ENCODE measurements around the gene EIF3J.
"Not testable (repeated sequence)": the region's sequence is repeated elsewhere in the genome, so short reads cannot be mapped to it uniquely, and the experiment has no call there.

The EIF3J gene

DNA sequence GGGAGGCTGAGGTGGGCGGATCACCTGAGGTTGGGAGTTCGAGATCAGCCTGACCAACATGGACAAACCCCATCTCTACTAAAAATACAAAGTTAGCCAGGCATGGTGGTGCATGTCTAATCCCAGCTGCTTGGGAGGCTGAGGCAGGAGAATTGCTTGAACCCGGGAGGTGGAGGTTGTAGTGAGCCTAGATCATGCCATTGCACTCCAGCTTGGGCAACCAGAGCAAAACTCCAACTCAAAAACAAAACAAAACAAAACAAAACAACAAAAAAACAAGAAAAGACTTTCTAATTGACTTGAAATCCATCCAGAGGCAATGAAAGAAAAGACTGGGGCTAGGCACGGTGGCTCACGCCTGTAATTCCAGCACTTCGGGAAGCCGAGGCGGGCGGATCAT, 12.2 kb downstream of the EIF3J start:
- H2AFZ ChIP-seq (ENCODE audit: insufficient read depth, low read length, poor library complexity); H3K79me1 ChIP-seq (ENCODE audit: low read length); H3K4me1 ChIP-seq (ENCODE audit: control insufficient read depth in 1 of 2, insufficient read depth in 2 of 2, low read length in 2 of 2); H2AK5ac ChIP-seq (ENCODE audit: low read length); H3K18ac ChIP-seq (ENCODE audit: low read length); H2BK120ac ChIP-seq (ENCODE audit: insufficient read depth, low read length, poor library complexity); H3K14ac ChIP-seq (ENCODE audit: low read length); H4K8ac ChIP-seq (ENCODE audit: low read depth, low read length); H4K91ac ChIP-seq (ENCODE audit: low read depth, low read length); H3K79me2 ChIP-seq (ENCODE audit: control insufficient read depth, insufficient read depth, low read length, poor library complexity); H4K12ac ChIP-seq (ENCODE audit: low read depth, low read length); H3K9me3 ChIP-seq (ENCODE audit: insufficient read depth, low read depth, low read length); H3K4me2 ChIP-seq (ENCODE audit: low read length); H3K23ac ChIP-seq (ENCODE audit: low read length); H3K4ac ChIP-seq (ENCODE audit: low read depth, low read length); H2BK12ac ChIP-seq (ENCODE audit: low read length); H3K27ac ChIP-seq (ENCODE audit: low read depth, low read length); H3K9ac ChIP-seq (ENCODE audit: low read length); DNase-seq; H2BK5ac ChIP-seq (ENCODE audit: low read depth, low read length, poor library complexity); H3K4me3 ChIP-seq (ENCODE audit: low read depth, low read length); H3K27me3 ChIP-seq (ENCODE audit: insufficient read depth, low read length): not testable (repeated sequence)
- WGBS (ENCODE audit: extremely low coverage, insufficient coverage, insufficient read length) = no CpG with 5 or more reads among the region's 9 CpGs
- H3K36me3 ChIP-seq (ENCODE audit: control insufficient read depth in 1 of 2, insufficient read depth in 2 of 2, low read length in 2 of 2) = peaks cover 19 to 22% of the 10 kb centered on the region in 2 experiments

DNA sequence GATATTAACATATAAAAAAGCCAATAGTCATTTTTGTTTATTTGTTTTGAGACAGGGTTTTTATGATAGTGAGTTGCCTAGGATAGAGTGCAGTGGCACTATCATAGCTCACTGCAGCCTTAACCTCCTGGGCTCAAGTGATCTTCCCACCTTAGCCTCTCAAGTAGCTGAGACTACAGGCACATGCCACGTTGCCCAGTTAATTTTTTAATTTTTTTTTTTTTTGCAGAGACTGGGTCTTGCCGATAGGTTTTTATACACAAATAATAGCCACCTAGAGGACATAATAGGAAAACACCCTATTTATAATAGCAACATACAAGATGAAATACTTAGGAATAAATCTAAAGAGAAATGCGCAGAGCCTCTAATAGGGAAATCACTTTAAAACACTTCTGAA, 13.3 kb downstream of the EIF3J start:
- no peaks in the 10 kb centered on the region for H3K9me3 ChIP-seq (ENCODE audit: insufficient read depth, low read depth, low read length)
- H3K4me3 ChIP-seq (ENCODE audit: low read depth, low read length) = no peak overlapping the region
- no peak overlapping the region for H2BK5ac ChIP-seq (ENCODE audit: low read depth, low read length, poor library complexity)
- H3K79me2 ChIP-seq (ENCODE audit: control insufficient read depth, insufficient read depth, low read length, poor library complexity) = no peaks in the 10 kb centered on the region
- H3K27me3 ChIP-seq (ENCODE audit: insufficient read depth, low read length) = no peaks in the 10 kb centered on the region
- H3K4ac ChIP-seq (ENCODE audit: low read depth, low read length) = no peak overlapping the region
- no peak overlapping the region for H2AK5ac ChIP-seq (ENCODE audit: low read length)
- no peak overlapping the region for H4K91ac ChIP-seq (ENCODE audit: low read depth, low read length)
- no CpG with 5 or more reads among the region's 3 CpGs for WGBS (ENCODE audit: extremely low coverage, insufficient coverage, insufficient read length)
- no peak overlapping the region for H3K27ac ChIP-seq (ENCODE audit: low read depth, low read length)
- peaks cover 2% of the 10 kb centered on the region for H3K79me1 ChIP-seq (ENCODE audit: low read length)
- no peak overlapping the region for H2AFZ ChIP-seq (ENCODE audit: insufficient read depth, low read length, poor library complexity)
- no peak overlapping the region for H4K12ac ChIP-seq (ENCODE audit: low read depth, low read length)
- H3K14ac ChIP-seq (ENCODE audit: low read length) = no peak overlapping the region
- DNase-seq = peak in 1 of 2 donors; percentile 34
- H4K8ac ChIP-seq (ENCODE audit: low read depth, low read length) = no peak overlapping the region
- H3K4me1 ChIP-seq (ENCODE audit: control insufficient read depth in 1 of 2, insufficient read depth in 2 of 2, low read length in 2 of 2) = peaks cover 2 to 3% of the 10 kb centered on the region in 2 experiments
- no peak overlapping the region for H3K9ac ChIP-seq (ENCODE audit: low read length)
- H3K4me2 ChIP-seq (ENCODE audit: low read length) = no peak overlapping the region
- no peak overlapping the region for H2BK12ac ChIP-seq (ENCODE audit: low read length)
- no peak overlapping the region for H3K18ac ChIP-seq (ENCODE audit: low read length)
- no peak overlapping the region for H3K23ac ChIP-seq (ENCODE audit: low read length)
- peaks cover 21 to 25% of the 10 kb centered on the region in 2 experiments for H3K36me3 ChIP-seq (ENCODE audit: control insufficient read depth in 1 of 2, insufficient read depth in 2 of 2, low read length in 2 of 2)
- H2BK120ac ChIP-seq (ENCODE audit: insufficient read depth, low read length, poor library complexity) = no peak overlapping the region

DNA sequence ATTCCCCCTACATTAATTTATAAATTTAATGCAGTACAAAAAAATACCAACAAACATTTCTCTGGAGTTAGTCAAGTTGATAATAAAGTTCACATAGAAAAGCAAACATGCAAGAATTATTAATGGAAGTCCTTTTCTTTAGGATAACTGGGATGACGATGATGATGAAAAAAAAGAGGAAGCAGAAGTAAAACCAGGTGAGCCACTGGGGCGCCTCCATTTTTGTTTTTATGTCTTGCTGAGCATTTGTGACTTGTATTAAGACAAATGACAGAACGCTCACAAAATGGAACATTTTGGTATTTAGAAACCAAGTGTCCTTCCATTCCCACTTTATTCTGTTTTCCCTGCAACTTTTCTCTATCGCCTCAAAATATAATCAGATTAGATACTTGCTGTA, 13.8 kb downstream of the EIF3J start:
- H2AK5ac ChIP-seq (ENCODE audit: low read length) = no peak overlapping the region
- H3K23ac ChIP-seq (ENCODE audit: low read length) = no peak overlapping the region
- WGBS (ENCODE audit: extremely low coverage, insufficient coverage, insufficient read length) = no CpG with 5 or more reads among the region's 4 CpGs
- no peak overlapping the region for H2BK5ac ChIP-seq (ENCODE audit: low read depth, low read length, poor library complexity)
- peaks cover 2 to 3% of the 10 kb centered on the region in 2 experiments for H3K4me1 ChIP-seq (ENCODE audit: control insufficient read depth in 1 of 2, insufficient read depth in 2 of 2, low read length in 2 of 2)
- H3K18ac ChIP-seq (ENCODE audit: low read length) = no peak overlapping the region
- peaks cover 2% of the 10 kb centered on the region for H3K79me1 ChIP-seq (ENCODE audit: low read length)
- no peak overlapping the region for H4K91ac ChIP-seq (ENCODE audit: low read depth, low read length)
- no peak overlapping the region for H3K4me2 ChIP-seq (ENCODE audit: low read length)
- H2AFZ ChIP-seq (ENCODE audit: insufficient read depth, low read length, poor library complexity) = no peak overlapping the region
- H3K27me3 ChIP-seq (ENCODE audit: insufficient read depth, low read length) = no peaks in the 10 kb centered on the region
- no peak overlapping the region for H4K8ac ChIP-seq (ENCODE audit: low read depth, low read length)
- no peak overlapping the region for H3K14ac ChIP-seq (ENCODE audit: low read length)
- no peak overlapping the region for H3K27ac ChIP-seq (ENCODE audit: low read depth, low read length)
- no peak overlapping the region for H2BK120ac ChIP-seq (ENCODE audit: insufficient read depth, low read length, poor library complexity)
- DNase-seq = no peak
- H3K79me2 ChIP-seq (ENCODE audit: control insufficient read depth, insufficient read depth, low read length, poor library complexity) = no peaks in the 10 kb centered on the region
- H3K9ac ChIP-seq (ENCODE audit: low read length) = no peak overlapping the region
- H2BK12ac ChIP-seq (ENCODE audit: low read length) = no peak overlapping the region
- H3K36me3 ChIP-seq (ENCODE audit: control insufficient read depth in 1 of 2, insufficient read depth in 2 of 2, low read length in 2 of 2) = peaks cover 21 to 25% of the 10 kb centered on the region in 2 experiments
- H3K4me3 ChIP-seq (ENCODE audit: low read depth, low read length) = no peak overlapping the region
- H3K9me3 ChIP-seq (ENCODE audit: insufficient read depth, low read depth, low read length) = no peaks in the 10 kb centered on the region
- H3K4ac ChIP-seq (ENCODE audit: low read depth, low read length) = no peak overlapping the region
- H4K12ac ChIP-seq (ENCODE audit: low read depth, low read length) = no peak overlapping the region

GRCh38 chr15:44554934-44555723, 18.2 kb downstream of the EIF3J start:
- Histone ChIP-seq H4K12ac (ENCODE audit: low read depth, low read length) (no peak overlapping the region), H3K14ac (ENCODE audit: low read length) (no peak overlapping the region), H4K91ac (ENCODE audit: low read depth, low read length) (no peak overlapping the region), H2BK120ac (ENCODE audit: insufficient read depth, low read length, poor library complexity) (no peak overlapping the region), H3K27me3 (ENCODE audit: insufficient read depth, low read length) (no peaks in the 10 kb centered on the region), H3K4me1 (ENCODE audit: control insufficient read depth in 1 of 2, insufficient read depth in 2 of 2, low read length in 2 of 2) (peaks cover 7 to 10% of the 10 kb centered on the region in 2 experiments), H3K4me2 (ENCODE audit: low read length) (no peak overlapping the region), H3K9me3 (ENCODE audit: insufficient read depth, low read depth, low read length) (no peaks in the 10 kb centered on the region), H3K9ac (ENCODE audit: low read length) (no peak overlapping the region), H2AK5ac (ENCODE audit: low read length) (no peak overlapping the region), H3K36me3 (ENCODE audit: control insufficient read depth in 1 of 2, insufficient read depth in 2 of 2, low read length in 2 of 2) (peaks cover 38 to 39% of the 10 kb centered on the region in 2 experiments), H2AFZ (ENCODE audit: insufficient read depth, low read length, poor library complexity) (no peak overlapping the region), H4K8ac (ENCODE audit: low read depth, low read length) (no peak overlapping the region), H3K27ac (ENCODE audit: low read depth, low read length) (no peak overlapping the region), H2BK12ac (ENCODE audit: low read length) (no peak overlapping the region), H3K18ac (ENCODE audit: low read length) (no peak overlapping the region), H3K4ac (ENCODE audit: low read depth, low read length) (no peak overlapping the region), H3K23ac (ENCODE audit: low read length) (no peak overlapping the region), H2BK5ac (ENCODE audit: low read depth, low read length, poor library complexity) (no peak overlapping the region), H3K4me3 (ENCODE audit: low read depth, low read length) (no peak overlapping the region), H3K79me2 (ENCODE audit: control insufficient read depth, insufficient read depth, low read length, poor library complexity) (no peaks in the 10 kb centered on the region), H3K79me1 (ENCODE audit: low read length) (peaks cover 2% of the 10 kb centered on the region)
- WGBS (ENCODE audit: extremely low coverage, insufficient coverage, insufficient read length) = no CpG with 5 or more reads among the region's 4 CpGs
- no peak for DNase-seq
